Astrocyte of the spinal cord (primary cell): ENCODE measurements around the gene PFN3.

Source experiments
- DNase-seq: peaks from one replicate; pipeline ENCODE4 v3.0.0; 2011; ENCODE audit warnings: low read depth, low spot score
- H3K4me3 ChIP-seq: 2 replicates; pipeline ENCODE4 v1.5.1; 2011; ENCODE audit warnings: low read depth, mild to moderate bottlenecking, low read length, moderate library complexity
- CTCF ChIP-seq: IDR thresholded peaks from 2 replicates; pipeline ENCODE4 v1.5.1; 2012; ENCODE audit warnings: low read depth, mild to moderate bottlenecking, low read length, inconsistent platforms
- in situ Hi-C: cut with HindIII; loops from 2 replicates; pipeline ENCODE4 v1.10.0; 2017; ENCODE audit warnings: low sequenced_read_pairs

PFN3 gene

DNA sequence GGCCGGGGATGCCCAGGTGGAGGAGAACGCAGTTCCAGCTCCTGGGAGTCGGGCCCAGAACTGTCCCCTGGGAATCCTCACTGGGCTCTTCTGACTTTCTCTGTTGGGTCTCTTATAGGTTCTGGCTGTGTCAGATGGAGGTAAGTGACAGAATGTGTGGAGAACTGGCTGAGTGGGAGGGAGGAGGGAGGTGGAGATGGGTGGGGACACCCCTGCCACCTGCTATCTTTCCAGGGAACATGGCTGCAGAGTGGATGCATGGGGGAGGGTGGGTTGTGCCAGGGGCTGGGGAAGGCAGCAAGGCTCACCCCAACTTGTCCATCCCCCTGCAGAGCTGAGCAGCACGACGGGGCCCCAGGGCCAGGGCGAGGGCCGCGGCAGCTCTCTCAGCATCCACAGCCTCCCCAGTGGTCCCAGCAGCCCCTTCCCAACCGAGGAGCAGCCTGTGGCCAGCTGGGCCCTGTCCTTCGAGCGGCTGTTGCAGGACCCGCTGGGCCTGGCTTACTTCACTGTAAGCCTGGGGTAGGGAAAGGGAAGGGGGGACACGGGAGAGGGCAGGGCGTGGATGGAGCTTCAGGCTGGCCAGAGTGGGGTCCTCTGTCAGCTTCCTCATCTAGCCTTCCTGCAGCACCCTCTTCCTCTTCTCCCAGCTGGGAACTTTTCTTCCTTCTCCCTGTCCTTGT is 34.5 kb downstream of the PFN3 start:
- no peak for DNase-seq
- no peak overlapping the region for H3K4me3 ChIP-seq
- in situ Hi-C loops: no loop called here
- TF ChIP-seq CTCF: no peak

- TF ChIP-seq CTCF: no peak
- DNase-seq: no peak
- no peak overlapping the region for H3K4me3 ChIP-seq
- in situ Hi-C loops: no loop called here
These were observed 36.1 kb downstream of the PFN3 start for GRCh38 chr5:177364159-177364962.

DNA sequence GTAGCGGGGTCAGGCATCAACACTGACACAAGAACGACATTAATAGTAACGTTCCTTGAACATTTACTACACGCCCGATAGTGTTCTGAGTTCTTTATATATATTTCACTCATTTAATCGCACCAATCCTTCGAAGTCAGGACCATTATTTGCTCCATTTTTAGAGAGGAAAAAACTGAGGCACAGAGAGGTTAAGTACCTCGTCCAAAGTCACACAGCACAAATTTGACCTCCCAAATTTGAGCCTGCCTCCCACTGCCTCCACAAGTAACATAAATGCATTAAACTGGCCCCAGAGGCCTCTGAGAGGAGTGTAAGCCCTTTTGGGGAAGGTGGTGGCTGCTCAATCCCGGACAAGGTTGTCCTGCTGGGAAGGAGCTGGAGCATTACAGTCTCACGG is 36.9 kb downstream of the PFN3 start:
- no peak for DNase-seq
- peak overlapping the region; percentile 42 for H3K4me3 ChIP-seq
- TF ChIP-seq CTCF: no peak
- in situ Hi-C loops: no loop called here

DNA sequence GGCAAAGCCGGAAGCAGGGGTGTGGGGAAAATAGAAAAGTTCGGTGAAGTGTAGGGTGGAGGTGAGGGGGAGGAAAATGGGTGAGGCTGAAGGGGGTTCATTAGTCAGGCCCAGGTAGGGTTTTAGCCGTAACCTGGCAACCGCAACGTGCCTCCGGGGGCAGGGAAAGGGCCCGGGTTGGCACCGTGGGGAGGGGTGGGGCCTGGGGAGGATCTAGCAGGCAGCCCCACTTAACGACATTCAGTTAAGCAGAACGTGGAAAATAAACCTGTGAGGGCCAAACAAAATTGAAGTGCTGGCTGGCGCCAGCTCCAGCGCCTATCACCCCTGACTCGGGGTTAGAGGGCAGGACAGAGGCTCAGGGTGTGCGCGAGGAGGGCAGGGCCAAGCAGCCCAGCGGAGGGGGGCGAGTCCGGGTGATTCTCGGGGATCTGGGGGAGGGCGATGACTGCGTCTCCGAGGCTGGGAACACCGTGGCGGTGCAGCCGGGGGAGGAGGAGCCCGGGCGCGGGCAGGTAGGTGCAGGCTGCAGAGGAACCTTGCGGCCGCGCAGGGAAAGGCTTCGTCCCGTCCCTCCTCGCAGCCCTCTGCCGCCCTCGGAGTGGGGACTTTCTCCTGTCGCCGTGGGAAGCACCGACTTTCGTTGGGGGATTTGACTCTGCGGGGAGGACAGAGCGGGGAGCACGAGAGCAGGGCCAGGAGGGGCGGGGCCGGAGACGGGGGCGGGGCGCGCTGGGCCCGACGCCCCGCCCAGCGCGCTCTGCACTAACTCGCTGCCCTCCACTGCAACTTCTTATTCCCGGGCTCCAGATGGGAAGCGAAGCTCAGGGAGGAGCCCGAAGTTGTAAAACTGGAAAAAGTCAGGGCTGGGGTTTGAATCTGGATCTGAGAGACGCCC is 37.6 kb downstream of the PFN3 start:
- peak; percentile 3 for TF ChIP-seq CTCF
- peak overlapping the region; percentile 42 for H3K4me3 ChIP-seq
- in situ Hi-C loops: no loop called here
- no peak for DNase-seq

DNA sequence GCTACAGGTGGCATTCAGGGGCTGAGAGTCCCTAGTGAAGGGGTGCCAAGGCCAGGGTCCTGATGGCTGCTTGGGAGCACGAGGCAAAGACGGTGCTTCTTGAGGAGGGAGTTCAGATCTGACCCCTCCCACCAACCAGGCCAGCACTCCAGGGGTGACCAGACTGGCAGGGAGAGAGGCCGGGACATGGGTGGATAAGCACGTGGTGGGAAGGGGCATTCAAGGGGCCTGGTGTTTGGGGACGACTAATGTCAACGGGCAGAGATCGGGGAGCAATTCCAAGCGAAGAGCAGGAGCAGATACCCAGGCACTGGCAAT is 38.2 kb downstream of the PFN3 start:
- in situ Hi-C loops: no loop called here

More for the DNA sequence above, 38.2 kb downstream of the PFN3 start:
- TF ChIP-seq CTCF: no peak
- DNase-seq: no peak
- H3K4me3 ChIP-seq: no peak overlapping the region
